ENCODE data around the gene IL10RB. TPM values are rescaled to one million over a fixed set of nuclear protein-coding genes. Genes with fewer than 3 reads are reported as not detected.

Gene IL10RB
- total RNA-seq, 1 donor from 2014 or later: 47.1 TPM

- no peak overlapping the region for H3K27ac ChIP-seq
- intact Hi-C loops (cut with DNase I): no loop called here
- ATAC-seq (no peak), DNase-seq (no peak)
- H3K4me3 ChIP-seq: no peak overlapping the region
- TF ChIP-seq CTCF (IDR thresholded peaks at IDR 0.05): no peak
- H3K36me3 ChIP-seq: no peaks in the 10 kb centered on the region
- H3K9me3 ChIP-seq: no peaks in the 10 kb centered on the region
- H3K4me1 ChIP-seq: peaks cover 21% of the 10 kb centered on the region
- H3K27me3 ChIP-seq: no peaks in the 10 kb centered on the region
These were observed 39.1 kb downstream of the IL10RB start for GRCh38 chr21:33305344-33305671.

GRCh38 chr21:33305938-33306337 lies 39.8 kb downstream of the IL10RB start:
- no peaks in the 10 kb centered on the region for H3K9me3 ChIP-seq
- no peak overlapping the region for H3K4me3 ChIP-seq
- no peak for TF ChIP-seq CTCF (IDR thresholded peaks at IDR 0.05)
- ATAC-seq: no peak
- no peak overlapping the region for H3K27ac ChIP-seq
- intact Hi-C loops (cut with DNase I): no loop called here
- H3K4me1 ChIP-seq: peaks cover 15% of the 10 kb centered on the region
- DNase-seq: no peak
- no peaks in the 10 kb centered on the region for H3K27me3 ChIP-seq
- no peaks in the 10 kb centered on the region for H3K36me3 ChIP-seq

- no peak overlapping the region for H3K27ac ChIP-seq
- H3K4me1 ChIP-seq: no peaks in the 10 kb centered on the region
- ATAC-seq (no peak), DNase-seq (no peak)
- H3K9me3 ChIP-seq: no peaks in the 10 kb centered on the region
- no peak for TF ChIP-seq CTCF (IDR thresholded peaks at IDR 0.05)
- H3K36me3 ChIP-seq: no peaks in the 10 kb centered on the region
- intact Hi-C loops (cut with DNase I): no loop called here
- H3K27me3 ChIP-seq: no peaks in the 10 kb centered on the region
- no peak overlapping the region for H3K4me3 ChIP-seq
These were observed 42.7 kb downstream of the IL10RB start for GRCh38 chr21:33308586-33309490.

- H3K27me3 ChIP-seq: no peaks in the 10 kb centered on the region
- no peak overlapping the region for H3K27ac ChIP-seq
- no peak for DNase-seq
- no peaks in the 10 kb centered on the region for H3K4me1 ChIP-seq
- no peaks in the 10 kb centered on the region for H3K9me3 ChIP-seq
- H3K4me3 ChIP-seq: no peak overlapping the region
- no peaks in the 10 kb centered on the region for H3K36me3 ChIP-seq
- no peak for ATAC-seq
- intact Hi-C loops (cut with DNase I): no loop called here
- no peak for TF ChIP-seq CTCF (IDR thresholded peaks at IDR 0.05)
These were observed 43.6 kb downstream of the IL10RB start for GRCh38 chr21:33309778-33310177.

- no peaks in the 10 kb centered on the region for H3K4me1 ChIP-seq
- ATAC-seq (no peak), DNase-seq (no peak)
- H3K9me3 ChIP-seq: no peaks in the 10 kb centered on the region
- H3K4me3 ChIP-seq: no peak overlapping the region
- intact Hi-C loops (cut with DNase I): no loop called here
- H3K27me3 ChIP-seq: no peaks in the 10 kb centered on the region
- H3K27ac ChIP-seq: no peak overlapping the region
- TF ChIP-seq CTCF (IDR thresholded peaks at IDR 0.05): no peak
- H3K36me3 ChIP-seq: no peaks in the 10 kb centered on the region
These were observed 46.0 kb downstream of the IL10RB start for GRCh38 chr21:33312121-33312520.

All from upper lobe of right lung (tissue), 1 donor.